Activated CD4-positive, alpha-beta T cell treated with anti-CD3 and anti-CD28 coated beads for 4 hours (primary cell): ENCODE results near the gene NHLRC1.

Experiments used
- DNase-seq, 2 donors: peaks; one replicate each; pipeline ENCODE4 v3.0.0-alpha.2; 2020

Gene NHLRC1

GRCh38 chr6:18138906-18139305 is 16.4 kb upstream of the NHLRC1 start:
- no peak for DNase-seq

- DNase-seq, result no peak
These were observed 13.8 kb upstream of the NHLRC1 start for GRCh38 chr6:18136260-18136659.

- DNase-seq, result no peak
These were observed 12.7 kb upstream of the NHLRC1 start for GRCh38 chr6:18135171-18135570.

GRCh38 chr6:18132346-18132745 is 9.9 kb upstream of the NHLRC1 start:
- DNase-seq, result no peak

GRCh38 chr6:18126121-18126520 is 3.6 kb upstream of the NHLRC1 start:
- DNase-seq, result no peak

- no peak for DNase-seq
These were observed 823 bp downstream of the NHLRC1 start for GRCh38 chr6:18121580-18122127.

- DNase-seq, result no peak
These were observed 3.2 kb downstream of the NHLRC1 start for GRCh38 chr6:18119236-18119635.

GRCh38 chr6:18118330-18118729 is 4.1 kb downstream of the NHLRC1 start:
- DNase-seq, result no peak

- DNase-seq, result no peak
These were observed 5.3 kb downstream of the NHLRC1 start for GRCh38 chr6:18117136-18117535.

GRCh38 chr6:18115356-18115755 is 7.1 kb downstream of the NHLRC1 start:
- DNase-seq, result no peak

GRCh38 chr6:18110162-18110561 is 12.3 kb downstream of the NHLRC1 start:
- no peak for DNase-seq

- DNase-seq, result no peak
These were observed 15.4 kb downstream of the NHLRC1 start for GRCh38 chr6:18107061-18107460.

GRCh38 chr6:18102783-18103509 is 19.5 kb downstream of the NHLRC1 start:
- DNase-seq, result no peak

- DNase-seq, result no peak
These were observed 20.6 kb downstream of the NHLRC1 start for GRCh38 chr6:18101873-18102272.

GRCh38 chr6:18101271-18101670 is 21.2 kb downstream of the NHLRC1 start:
- no peak for DNase-seq

GRCh38 chr6:18100296-18100695 is 22.2 kb downstream of the NHLRC1 start:
- DNase-seq, result no peak

GRCh38 chr6:18099511-18099910 is 23.0 kb downstream of the NHLRC1 start:
- no peak for DNase-seq

GRCh38 chr6:18096423-18096822 is 26.1 kb downstream of the NHLRC1 start:
- DNase-seq, result no peak

- no peak for DNase-seq
These were observed 31.1 kb downstream of the NHLRC1 start for GRCh38 chr6:18091382-18091781.

- DNase-seq, result no peak
These were observed 32.1 kb downstream of the NHLRC1 start for GRCh38 chr6:18090349-18090786.

GRCh38 chr6:18088419-18089296 is 33.8 kb downstream of the NHLRC1 start:
- no peak for DNase-seq

- DNase-seq, result no peak
These were observed 34.9 kb downstream of the NHLRC1 start for GRCh38 chr6:18087396-18088165.

GRCh38 chr6:18081025-18081668 is 41.3 kb downstream of the NHLRC1 start:
- DNase-seq, result no peak
